Dermis lymphatic vessel endothelial cell (primary cell): ENCODE results near the gene LCP1. TPM values are rescaled to one million over a fixed set of nuclear protein-coding genes. Genes with fewer than 3 reads are reported as not detected.

Experiments
- total RNA-seq: library from RNA; depleted of rRNA; stranded (reverse); fragments of >200 nt; gene quantifications from 2 replicates; pipeline ENCODE4 v1.2.1, GENCODE V29; 2014

Gene LCP1
- total RNA-seq = under 0.01 and 0.52 TPM in 2 replicates

GRCh38 chr13:46181840-46182490 lies at the start of gene LCP1:
Gene LCP1, minus strand, starts transcription at chr13:46182177. Its CDS starts 22,515 bp downstream, at chr13:46159662.

GRCh38 chr13:46211483-46212351 lies 29.7 kb upstream of the LCP1 start, which contains the start of gene LRRC63:
Gene LRRC63, plus strand, starts transcription at chr13:46211928. Its CDS starts 1,107 bp downstream, at chr13:46213035.

GRCh38 chr13:46104868-46105267 lies 77.1 kb downstream of the LCP1 start, which contains the start of gene CPB2:
Gene CPB2, minus strand, starts transcription at chr13:46105033. Its CDS starts 24 bp downstream, at chr13:46105009.

Other genes with a start within 250 kb of the LCP1 start
- 9.0 and 13.7 TPM in 2 replicates for gene ZC3H13, start 129.4 kb downstream of the LCP1 start, total RNA-seq
- not detected in 2 replicates for gene CPB2, start 77.1 kb downstream of the LCP1 start, total RNA-seq
- under 0.01 TPM in 1 of 2 replicates, not detected in the other for gene LRRC63, start 29.8 kb upstream of the LCP1 start, total RNA-seq
- 0.17 TPM in 1 of 2 replicates, not detected in the other for gene RUBCNL, start 205.1 kb upstream of the LCP1 start, total RNA-seq